Thoracic aorta (tissue), 2 donors: Measurements from ENCODE around the gene NKD1. TPM values are rescaled to one million over a fixed set of nuclear protein-coding genes. Genes with fewer than 3 reads are reported as not detected.

Source experiments
- ATAC-seq: fragments of 150-250 bp; one replicate; pipeline ENCODE4 v1.8.0; 2017; ENCODE audit warnings: low read depth; ENCODE audit not compliant: insufficient number of reproducible peaks, low FRiP score
- DNase-seq: peaks from one replicate; pipeline ENCODE4 v3.0.0-alpha.2; 2020; ENCODE audit warnings: low spot score
- H3K27ac ChIP-seq, 2 donors: fragments of 200-600 bp; sonication (generic); 1 replicate in 1 of 2; 2 replicates in 1 of 2; pipeline ENCODE4 v1.5.1; 2016; ENCODE audit warnings: mild to moderate bottlenecking in 2 of 2, moderate library complexity in 2 of 2
- H3K27me3 ChIP-seq: fragments of 200-600 bp; sonication (generic); replicated peaks from 2 replicates; pipeline ENCODE4 v1.6.0; 2016; ENCODE audit warnings: mild to moderate bottlenecking; ENCODE audit not compliant: insufficient read depth
- H3K36me3 ChIP-seq: fragments of 200-600 bp; sonication (generic); one replicate; pipeline ENCODE4 v1.5.1; 2016
- H3K4me1 ChIP-seq, 2 donors: fragments of 200-600 bp; sonication (generic); 1 replicate in 1 of 2; 2 replicates in 1 of 2; pipeline versions ENCODE4 v1.5.1 to v1.6.0; 2016; ENCODE audit warnings: low read depth in 2 of 2, mild to moderate bottlenecking in 1 of 2; ENCODE audit not compliant: control insufficient read depth in 1 of 2
- H3K4me3 ChIP-seq: fragments of 200-600 bp; sonication (generic); 2 replicates; pipeline ENCODE4 v1.5.1; 2016; ENCODE audit warnings: mild to moderate bottlenecking
- H3K9me3 ChIP-seq: fragments of 200-600 bp; sonication (generic); 2 replicates; pipeline ENCODE4 v1.5.1; 2016
- total RNA-seq, 2 donors: library from RNA; depleted of rRNA; stranded (reverse); fragments of >200 nt; gene quantifications; one replicate each; pipeline versions ENCODE4 v1.1.0 to v1.2.3, GENCODE V29; 2016
- TF ChIP-seq, protein P1 (sequence below): fragments of 200-600 bp; sonication (generic); IDR thresholded peaks from one replicate; pipeline ENCODE4 v1.5.1; 2019; ENCODE audit warnings: antibody characterized with exemption

The NKD1 gene
- total RNA-seq, 2 donors from 2014 or later, result 30.2 to 41.7 TPM

DNA sequence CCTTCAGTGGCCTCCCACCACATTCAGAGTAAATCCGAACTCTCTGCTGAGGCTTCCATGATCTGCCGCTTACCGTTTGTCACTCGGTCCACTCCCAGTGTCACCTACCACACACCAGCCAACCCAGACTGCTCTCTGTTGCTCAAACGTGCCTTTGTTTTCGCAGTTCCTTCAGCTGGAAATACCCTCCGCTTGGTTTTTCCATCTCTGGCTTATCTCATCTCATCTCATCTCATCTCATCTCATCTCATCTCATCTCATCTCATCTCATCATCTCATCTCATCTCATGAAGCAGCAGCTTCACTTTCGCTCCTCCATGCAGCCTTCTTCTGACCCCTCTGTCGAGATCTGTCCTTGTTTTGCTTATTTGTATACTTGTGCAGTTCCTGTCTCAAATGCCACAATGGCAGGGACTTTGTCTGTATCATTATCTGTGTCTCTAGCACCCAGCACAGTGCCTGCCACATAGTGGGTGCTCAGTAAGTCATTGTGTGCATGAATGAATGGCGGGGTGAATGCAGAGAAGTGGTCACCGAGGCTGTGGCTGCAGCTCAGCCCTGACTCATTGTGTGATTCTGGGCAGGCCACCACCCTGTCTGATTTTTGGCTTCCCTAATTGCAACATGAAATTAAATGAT is 136.7 kb downstream of the NKD1 start:
- ATAC-seq (no peak), DNase-seq (no peak)
- Histone ChIP-seq H3K4me3 (no peak overlapping the region), H3K27me3 (no peaks in the 10 kb centered on the region), H3K36me3 (no peaks in the 10 kb centered on the region), H3K4me1 (no peaks in the 10 kb centered on the region), H3K27ac (no peak overlapping the region), H3K9me3 (no peaks in the 10 kb centered on the region)
- TF ChIP-seq, protein P1, sequence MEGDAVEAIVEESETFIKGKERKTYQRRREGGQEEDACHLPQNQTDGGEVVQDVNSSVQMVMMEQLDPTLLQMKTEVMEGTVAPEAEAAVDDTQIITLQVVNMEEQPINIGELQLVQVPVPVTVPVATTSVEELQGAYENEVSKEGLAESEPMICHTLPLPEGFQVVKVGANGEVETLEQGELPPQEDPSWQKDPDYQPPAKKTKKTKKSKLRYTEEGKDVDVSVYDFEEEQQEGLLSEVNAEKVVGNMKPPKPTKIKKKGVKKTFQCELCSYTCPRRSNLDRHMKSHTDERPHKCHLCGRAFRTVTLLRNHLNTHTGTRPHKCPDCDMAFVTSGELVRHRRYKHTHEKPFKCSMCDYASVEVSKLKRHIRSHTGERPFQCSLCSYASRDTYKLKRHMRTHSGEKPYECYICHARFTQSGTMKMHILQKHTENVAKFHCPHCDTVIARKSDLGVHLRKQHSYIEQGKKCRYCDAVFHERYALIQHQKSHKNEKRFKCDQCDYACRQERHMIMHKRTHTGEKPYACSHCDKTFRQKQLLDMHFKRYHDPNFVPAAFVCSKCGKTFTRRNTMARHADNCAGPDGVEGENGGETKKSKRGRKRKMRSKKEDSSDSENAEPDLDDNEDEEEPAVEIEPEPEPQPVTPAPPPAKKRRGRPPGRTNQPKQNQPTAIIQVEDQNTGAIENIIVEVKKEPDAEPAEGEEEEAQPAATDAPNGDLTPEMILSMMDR, result no peak

DNA sequence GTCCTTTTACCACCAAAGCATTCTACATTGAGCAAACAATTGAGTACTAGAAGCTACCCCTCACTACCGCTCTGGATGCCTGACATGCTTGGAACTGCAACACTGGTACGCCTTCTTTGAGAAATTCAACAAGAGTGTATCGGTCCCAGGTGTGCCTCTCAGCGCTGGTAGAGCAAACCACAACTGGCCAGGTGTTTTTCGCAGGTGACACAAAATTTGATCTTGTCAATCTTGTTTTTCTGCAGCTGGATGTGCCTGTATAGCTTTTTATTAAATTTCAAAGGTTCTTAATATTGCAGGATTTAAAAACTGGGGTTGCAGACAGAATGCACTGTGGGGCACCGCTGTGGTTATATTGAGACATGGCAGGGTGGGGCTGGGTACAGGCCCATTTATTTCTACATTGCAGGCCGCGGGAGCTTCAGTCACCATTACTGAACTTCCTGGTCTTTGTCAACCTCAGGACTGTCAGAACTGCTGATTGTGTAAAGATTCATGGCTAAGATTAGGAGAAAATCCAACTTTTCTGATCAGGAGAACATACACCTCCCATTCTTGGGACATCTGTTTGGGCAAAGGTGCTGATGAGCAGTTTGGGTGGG is 137.4 kb downstream of the NKD1 start:
- TF ChIP-seq, protein P1, result no peak
- Histone ChIP-seq H3K27ac (no peak overlapping the region), H3K4me3 (no peak overlapping the region), H3K9me3 (no peaks in the 10 kb centered on the region), H3K36me3 (no peaks in the 10 kb centered on the region), H3K27me3 (no peaks in the 10 kb centered on the region), H3K4me1 (peaks cover 0 to 3% of the 10 kb centered on the region in 2 donors)
- no peak for ATAC-seq
- no peak for DNase-seq

DNA sequence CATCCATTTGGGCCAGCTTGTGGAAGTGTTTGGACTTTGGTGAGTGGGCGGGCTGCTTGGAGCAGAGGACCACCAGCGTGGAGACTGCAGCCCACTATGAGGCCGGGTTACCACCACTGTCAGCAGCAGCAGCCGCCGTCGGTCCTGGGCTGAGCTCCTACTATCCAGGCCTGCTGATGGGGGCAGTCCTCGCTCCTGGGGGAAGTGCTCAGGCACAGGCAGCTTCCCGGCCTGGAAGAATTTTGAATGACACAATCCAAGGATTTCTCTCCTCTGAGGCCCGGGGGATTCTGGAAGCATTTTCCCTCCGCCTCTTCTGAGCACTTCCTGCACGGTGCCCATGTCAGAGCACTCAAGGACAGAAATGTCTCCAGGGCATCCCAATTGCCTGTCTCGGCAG is 139.9 kb downstream of the NKD1 start:
- Histone ChIP-seq H3K4me1 (peaks cover 0 to 18% of the 10 kb centered on the region in 2 donors), H3K36me3 (no peaks in the 10 kb centered on the region), H3K27ac (no peak overlapping the region), H3K27me3 (no peaks in the 10 kb centered on the region), H3K9me3 (no peaks in the 10 kb centered on the region), H3K4me3 (no peak overlapping the region)
- ATAC-seq (no peak), DNase-seq (no peak)
- TF ChIP-seq, protein P1, result no peak

DNA sequence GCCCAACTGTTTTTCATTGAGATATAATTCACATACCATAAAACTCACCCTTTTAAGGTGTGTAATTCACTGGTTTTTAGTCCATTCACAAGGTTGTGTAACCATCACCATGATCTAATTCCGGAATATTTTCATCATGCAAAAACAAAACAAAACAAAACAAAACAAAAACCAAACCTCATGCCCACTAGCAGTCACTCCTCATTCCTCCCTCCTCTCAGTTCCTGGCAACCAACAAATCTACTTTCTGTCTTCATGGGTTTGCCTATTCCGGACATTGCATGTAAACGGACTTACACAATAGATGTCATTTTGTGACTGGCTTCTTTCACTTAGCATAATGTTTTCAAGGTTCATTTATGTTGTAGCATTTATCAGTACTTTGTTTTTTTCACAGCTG is 140.7 kb downstream of the NKD1 start:
- H3K4me3 ChIP-seq, result no peak overlapping the region
- no peak for DNase-seq
- H3K27me3 ChIP-seq, result no peaks in the 10 kb centered on the region
- H3K9me3 ChIP-seq, result no peaks in the 10 kb centered on the region
- H3K27ac ChIP-seq, result no peak overlapping the region
- no peaks in the 10 kb centered on the region for H3K36me3 ChIP-seq
- no peak for ATAC-seq
- H3K4me1 ChIP-seq, result peaks cover 2 to 26% of the 10 kb centered on the region in 2 donors
- TF ChIP-seq, protein P1, result no peak

DNA sequence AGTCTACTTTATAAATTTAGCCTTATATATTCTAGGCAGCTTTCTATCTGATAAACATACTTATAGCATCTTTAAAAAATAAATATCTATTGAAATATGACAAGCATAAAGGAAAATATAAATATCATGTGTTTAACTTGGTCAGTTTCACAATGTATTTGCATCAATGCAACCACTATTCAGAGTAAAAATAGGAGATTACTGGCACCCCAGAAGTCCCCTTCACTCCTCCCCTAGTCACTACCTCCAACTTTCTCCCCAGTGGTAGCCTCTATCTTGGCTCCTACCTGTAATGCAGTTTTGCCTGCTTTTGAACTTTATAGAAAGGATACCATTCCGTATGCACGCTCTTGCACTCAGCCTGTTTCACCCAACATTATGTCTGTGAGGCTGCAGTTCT is 142.0 kb downstream of the NKD1 start:
- no peak overlapping the region for H3K27ac ChIP-seq
- H3K9me3 ChIP-seq, result no peaks in the 10 kb centered on the region
- TF ChIP-seq, protein P1, result no peak
- no peaks in the 10 kb centered on the region for H3K36me3 ChIP-seq
- H3K4me3 ChIP-seq, result no peak overlapping the region
- H3K27me3 ChIP-seq, result no peaks in the 10 kb centered on the region
- ATAC-seq (no peak), DNase-seq (no peak)
- peaks cover 4 to 31% of the 10 kb centered on the region in 2 donors for H3K4me1 ChIP-seq
